ENCODE data around the gene TP53. TPM values are rescaled to one million over a fixed set of nuclear protein-coding genes. Genes with fewer than 3 reads are reported as not detected.

Gene TP53
- total and polyA plus RNA-seq, 9 of the 15 experiments (the other 6 are each of a cell fraction or from before 2014, with no cell fraction given): 2.8 to 14.0 (median 7.1) TPM

GRCh38 chr17:7705269-7706255 lies 18.3 kb upstream of the TP53 start:
- Histone ChIP-seq H3K9me3 (replicated peaks; ENCODE audit: control insufficient read depth, insufficient read depth, low read depth, low read length) (no peaks in the 10 kb centered on the region), H3K4me1 (replicated peaks in 1 of 2; ENCODE audit: control insufficient read depth in 2 of 2, insufficient read depth in 2 of 2, low read length in 2 of 2) (peaks cover 3 to 23% of the 10 kb centered on the region in 2 experiments; a peak in 3 of 5 replicates), H3K27ac (ENCODE audit: extremely low read depth, low read depth, low read length) (no peak overlapping the region), H3K36me3 (ENCODE audit: control insufficient read depth, insufficient read depth, low read length) (0 out of 3 replicates have a peak, but pooled peaks cover 2% of the 10 kb centered on the region), H2AFZ (ENCODE audit: low read depth, low read length) (no peak overlapping the region), H3K4me3 (no peak overlapping the region), H4K20me1 (replicated peaks; ENCODE audit: control insufficient read depth, insufficient read depth, low read length) (no peaks in the 10 kb centered on the region), H3K27me3 (ENCODE audit: control insufficient read depth in 2 of 2, insufficient read depth in 2 of 2, low read length in 2 of 2) (peaks cover 7 to 27% of the 10 kb centered on the region in 2 experiments; a peak in 4 of 5 replicates), H3K9me1 (ENCODE audit: control insufficient read depth, insufficient read depth, low read length) (no peaks in the 10 kb centered on the region), H3K4me2 (ENCODE audit: insufficient read depth, low read length) (no peak overlapping the region), H3K79me2 (ENCODE audit: control insufficient read depth, insufficient read depth, low read length) (no peaks in the 10 kb centered on the region), H3K9ac (ENCODE audit: insufficient read depth in 1 of 2, low read depth in 2 of 2, low read length in 2 of 2) (no peak overlapping the region)
- in situ Hi-C loops (cut with MboI) (no loop called here), intact Hi-C loops (cut with micrococcal nuclease) (no loop called here)
- FAIRE-seq (no peak), ATAC-seq (no peak), DNase-seq (ENCODE audit: extremely low read depth in 1 of 4, low spot score in 3 of 4) (no peak)
- ChIA-PET POLR2A (interaction anchor here (2.6 to 7.6 kb wide), 2 partner anchors 8 to 17 kb away, joined by 13 to 67 read pairs; partner anchors contain the start of genes TP53 and WRAP53), CTCF (ENCODE audit: low intra/inter-chr PET ratio) (no interaction called here)
- 20% methylated on average over 19 of the region's 50 CpGs for WGBS (ENCODE audit: insufficient coverage, low coverage, missing lambda C conversion rate)
- no TSS peak for BruUV-seq (replicated peaks)
- TF ChIP-seq BCL6 (CRISPR knock-in tag; IDR thresholded peaks at IDR 0.05) (no peak), FOSL1 (tag; conservative IDR thresholded peaks at IDR 0.05) (no peak), RFX7 (CRISPR knock-in tag; IDR thresholded peaks at IDR 0.05) (no peak), ZBTB7A (IDR thresholded peaks at IDR 0.05; ENCODE audit: borderline replicate concordance, control insufficient read depth, low read depth, low read length) (no peak), EP400 (IDR thresholded peaks at IDR 0.05) (no peak), MEF2A (IDR thresholded peaks at IDR 0.05; ENCODE audit: control insufficient read depth, low read depth, low read length) (no peak), ZBTB12 (CRISPR knock-in tag; IDR thresholded peaks at IDR 0.05) (no peak), ATF1 (CRISPR knock-in tag; IDR thresholded peaks at IDR 0.05) (no peak), ATF1 (tag; IDR thresholded peaks at IDR 0.05) (no peak), ZNF518B (CRISPR knock-in tag; IDR thresholded peaks at IDR 0.05) (no peak), TARDBP (IDR thresholded peaks at IDR 0.05) (no peak)
- TF ChIP-seq, protein P1, sequence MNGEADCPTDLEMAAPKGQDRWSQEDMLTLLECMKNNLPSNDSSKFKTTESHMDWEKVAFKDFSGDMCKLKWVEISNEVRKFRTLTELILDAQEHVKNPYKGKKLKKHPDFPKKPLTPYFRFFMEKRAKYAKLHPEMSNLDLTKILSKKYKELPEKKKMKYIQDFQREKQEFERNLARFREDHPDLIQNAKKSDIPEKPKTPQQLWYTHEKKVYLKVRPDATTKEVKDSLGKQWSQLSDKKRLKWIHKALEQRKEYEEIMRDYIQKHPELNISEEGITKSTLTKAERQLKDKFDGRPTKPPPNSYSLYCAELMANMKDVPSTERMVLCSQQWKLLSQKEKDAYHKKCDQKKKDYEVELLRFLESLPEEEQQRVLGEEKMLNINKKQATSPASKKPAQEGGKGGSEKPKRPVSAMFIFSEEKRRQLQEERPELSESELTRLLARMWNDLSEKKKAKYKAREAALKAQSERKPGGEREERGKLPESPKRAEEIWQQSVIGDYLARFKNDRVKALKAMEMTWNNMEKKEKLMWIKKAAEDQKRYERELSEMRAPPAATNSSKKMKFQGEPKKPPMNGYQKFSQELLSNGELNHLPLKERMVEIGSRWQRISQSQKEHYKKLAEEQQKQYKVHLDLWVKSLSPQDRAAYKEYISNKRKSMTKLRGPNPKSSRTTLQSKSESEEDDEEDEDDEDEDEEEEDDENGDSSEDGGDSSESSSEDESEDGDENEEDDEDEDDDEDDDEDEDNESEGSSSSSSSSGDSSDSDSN (IDR thresholded peaks at IDR 0.05; ENCODE audit: borderline replicate concordance in 1 of 2, low read depth in 2 of 2, low read length in 2 of 2): no peak
- TF ChIP-seq, protein P2, sequence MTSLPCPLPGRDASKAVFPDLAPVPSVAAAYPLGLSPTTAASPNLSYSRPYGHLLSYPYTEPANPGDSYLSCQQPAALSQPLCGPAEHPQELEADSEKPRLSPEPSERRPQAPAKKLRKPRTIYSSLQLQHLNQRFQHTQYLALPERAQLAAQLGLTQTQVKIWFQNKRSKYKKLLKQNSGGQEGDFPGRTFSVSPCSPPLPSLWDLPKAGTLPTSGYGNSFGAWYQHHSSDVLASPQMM (CRISPR knock-in tag; IDR thresholded peaks at IDR 0.05): no peak
